Large intestine (tissue), 3 donors: ENCODE measurements around the gene COL16A1. TPM values are rescaled to one million over a fixed set of nuclear protein-coding genes. Genes with fewer than 3 reads are reported as not detected.
"Not testable (repeated sequence)": the region's sequence is repeated elsewhere in the genome, so short reads cannot be mapped to it uniquely, and the experiment has no call there.

Experiments used
- DNase-seq, 2 donors: peaks; one replicate each; pipeline versions ENCODE4 v3.0.0 to v3.0.0-alpha.2; 2013
- H3K27ac ChIP-seq: one replicate; pipeline ENCODE4 v1.5.1; 2013; ENCODE audit warnings: low read length
- H3K27me3 ChIP-seq: 2 replicates; pipeline ENCODE4 v1.6.1; 2013; ENCODE audit warnings: low read length; ENCODE audit not compliant: control insufficient read depth, insufficient read depth
- H3K36me3 ChIP-seq: 2 replicates; pipeline ENCODE4 v1.6.1; 2013; ENCODE audit warnings: low read length; ENCODE audit not compliant: control insufficient read depth, insufficient read depth
- H3K4me1 ChIP-seq: one replicate; pipeline ENCODE4 v1.6.1; 2013; ENCODE audit warnings: low read length; ENCODE audit not compliant: control insufficient read depth, insufficient read depth
- H3K4me3 ChIP-seq: one replicate; pipeline ENCODE4 v1.5.1; 2013; ENCODE audit warnings: low read length
- H3K9me3 ChIP-seq: one replicate; pipeline ENCODE4 v1.6.1; 2013; ENCODE audit warnings: mild to moderate bottlenecking, low read depth, low read length, moderate library complexity; ENCODE audit not compliant: control insufficient read depth
- WGBS: methylation state at CpG from one replicate; pipeline ENCODE4 v1.1.5; 2013; ENCODE audit warnings: low lambda C conversion rate; ENCODE audit not compliant: insufficient coverage; 5-methylcytosine and 5-hydroxymethylcytosine counted together
- polyA plus RNA-seq: library from polyadenylated mRNA; unstranded; fragments of 120-200 nt; gene quantifications from one replicate; pipeline ENCODE4 v1.2.1, GENCODE V29; 2013

Gene COL16A1
- polyA plus RNA-seq, 1 donor = 188 TPM

- H3K9me3 ChIP-seq = not testable (repeated sequence)
Observed at GRCh38 chr1:31707059-31707600, 3.3 kb upstream of the COL16A1 start.

GRCh38 chr1:31706384-31707058 is 2.7 kb upstream of the COL16A1 start:
- Histone ChIP-seq H3K36me3 (no peaks in the 10 kb centered on the region), H3K4me3 (no peak overlapping the region), H3K27me3 (peaks cover 9% of the 10 kb centered on the region), H3K4me1 (peaks cover 30% of the 10 kb centered on the region), H3K9me3 (no peaks in the 10 kb centered on the region), H3K27ac (no peak overlapping the region)
- no peak for DNase-seq
- no CpG with 5 or more reads among the region's 15 CpGs for WGBS

More at GRCh38 chr1:31707059-31707600, 3.3 kb upstream of the COL16A1 start:
- not testable (repeated sequence) for H3K27me3 ChIP-seq, H3K4me3 ChIP-seq, H3K27ac ChIP-seq, DNase-seq, H3K36me3 ChIP-seq
- WGBS = 100% methylated on average over 1 of the region's 4 CpGs
- H3K4me1 ChIP-seq = peaks cover 26% of the 10 kb centered on the region

DNA sequence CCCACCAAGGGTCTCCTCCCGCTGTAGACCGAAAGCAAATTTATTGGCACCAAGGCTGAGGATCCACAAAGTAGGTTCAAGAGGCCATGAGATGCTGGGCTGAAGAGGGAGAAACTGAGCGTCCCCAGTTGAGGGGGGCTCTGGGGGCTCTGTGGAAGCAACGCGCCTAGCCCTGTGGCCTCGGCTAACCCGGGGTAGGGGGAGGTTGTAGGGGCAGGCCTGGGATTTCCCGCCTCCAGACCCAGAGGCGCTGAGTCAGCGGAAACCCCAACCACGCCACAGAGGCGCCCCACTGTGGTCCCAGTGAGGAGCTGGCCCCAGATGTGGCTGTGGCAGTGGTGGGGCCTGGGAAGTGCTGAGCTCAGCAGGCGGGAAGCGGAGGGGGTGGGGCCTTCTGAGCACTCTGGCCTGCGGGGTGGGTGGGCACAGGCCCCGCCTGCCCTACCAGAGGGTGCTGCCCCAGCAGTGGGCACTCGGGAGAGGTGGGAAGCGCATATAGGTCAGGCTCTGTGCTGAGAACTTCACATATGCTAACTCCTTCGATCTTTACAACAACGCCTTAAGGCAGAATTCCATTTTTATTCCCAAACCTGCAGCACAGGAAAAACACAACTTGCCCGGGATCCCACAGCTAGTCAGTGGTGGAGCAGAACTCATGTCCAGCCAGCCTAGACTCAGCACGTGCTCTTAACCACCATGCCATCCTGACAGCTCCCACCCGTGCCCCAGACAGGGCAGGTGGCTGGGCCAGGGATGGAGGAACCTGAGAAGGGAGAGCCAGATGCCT is 1.5 kb upstream of the COL16A1 start:
- DNase-seq = peak; percentile 79 to 85
- peaks cover 41% of the 10 kb centered on the region for H3K4me1 ChIP-seq
- H3K4me3 ChIP-seq = peak overlapping the region; percentile 61
- WGBS = no CpG with 5 or more reads among the region's 23 CpGs
- H3K27ac ChIP-seq = peak overlapping the region; percentile 95
- H3K27me3 ChIP-seq = peaks cover 9% of the 10 kb centered on the region
- H3K9me3 ChIP-seq = no peaks in the 10 kb centered on the region
- peaks cover under 1% of the 10 kb centered on the region for H3K36me3 ChIP-seq

DNA sequence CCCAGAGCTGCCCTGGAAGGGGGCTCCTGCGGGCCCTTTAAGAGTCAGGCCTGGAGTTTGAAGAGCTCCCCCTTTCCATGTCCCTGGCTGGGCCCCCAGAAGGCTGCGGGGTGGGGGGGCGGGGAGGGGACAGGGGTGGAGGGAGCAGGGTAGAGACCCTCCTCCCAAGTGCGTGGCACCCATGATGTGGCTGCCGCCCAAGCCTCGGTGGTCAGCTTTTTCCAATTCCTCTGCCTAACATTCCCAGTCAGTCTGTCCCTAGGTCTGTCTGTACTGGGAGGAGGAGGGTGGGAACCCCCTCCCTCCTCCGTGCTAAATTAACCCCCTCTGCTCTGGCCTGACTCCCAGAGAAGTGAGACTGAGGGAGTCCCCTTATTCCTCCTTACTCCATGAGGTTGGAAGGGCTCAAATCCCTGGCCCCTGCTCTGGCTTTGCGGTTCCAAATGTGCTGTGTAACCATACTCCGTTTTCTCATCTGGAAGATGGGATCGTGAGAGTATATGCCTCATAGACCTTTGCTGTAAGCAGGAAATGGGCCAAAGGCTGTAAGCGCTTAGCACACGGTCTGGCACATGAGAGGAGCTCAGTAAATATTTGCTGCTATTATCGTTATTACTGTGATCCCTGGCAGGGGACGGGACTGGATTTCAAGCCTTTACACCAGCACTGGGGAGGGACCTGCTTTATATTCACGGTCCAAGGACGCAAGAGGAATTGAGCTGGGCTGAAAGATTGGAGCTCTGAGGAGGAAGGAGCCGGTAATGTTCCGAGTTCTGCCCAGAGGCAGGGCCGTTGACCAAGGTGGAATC is 658 bp upstream of the COL16A1 start:
- Histone ChIP-seq H3K4me3 (peak overlapping the region; percentile 61), H3K4me1 (peaks cover 49% of the 10 kb centered on the region), H3K36me3 (peaks cover 9% of the 10 kb centered on the region), H3K27ac (peak overlapping the region; percentile 95), H3K27me3 (peaks cover 9% of the 10 kb centered on the region), H3K9me3 (no peaks in the 10 kb centered on the region)
- DNase-seq = peak; percentile 55 to 81
- no CpG with 5 or more reads among the region's 19 CpGs for WGBS

GRCh38 chr1:31702836-31703404 is 897 bp downstream of the COL16A1 start:
- no peak for DNase-seq
- whole genome bisulfite sequencing = 70% methylated on average over 2 of the region's 8 CpGs
- H3K4me3 ChIP-seq = peak overlapping the region; percentile 61
- peaks cover 50% of the 10 kb centered on the region for H3K4me1 ChIP-seq
- H3K27me3 ChIP-seq = peaks cover 4% of the 10 kb centered on the region
- peaks cover 21% of the 10 kb centered on the region for H3K36me3 ChIP-seq
- H3K27ac ChIP-seq = peak overlapping the region; percentile 95
- H3K9me3 ChIP-seq = no peaks in the 10 kb centered on the region

GRCh38 chr1:31701091-31701736 is 2.6 kb downstream of the COL16A1 start:
- peak overlapping the region; percentile 95 for H3K27ac ChIP-seq
- peak overlapping the region; percentile 8 for H3K4me3 ChIP-seq
- peak; percentile 98 to 99 for DNase-seq
- peaks cover 50% of the 10 kb centered on the region for H3K4me1 ChIP-seq
- H3K9me3 ChIP-seq = no peaks in the 10 kb centered on the region
- WGBS = no CpG with 5 or more reads among the region's 10 CpGs
- peaks cover 38% of the 10 kb centered on the region for H3K36me3 ChIP-seq
- peaks cover 4% of the 10 kb centered on the region for H3K27me3 ChIP-seq

- H3K9me3 ChIP-seq = no peaks in the 10 kb centered on the region
- WGBS = no CpG with 5 or more reads among the region's 7 CpGs
- H3K27me3 ChIP-seq = peaks cover 4% of the 10 kb centered on the region
- H3K36me3 ChIP-seq = peaks cover 43% of the 10 kb centered on the region
- peak overlapping the region; percentile 95 for H3K27ac ChIP-seq
- DNase-seq = no peak
- H3K4me1 ChIP-seq = peaks cover 48% of the 10 kb centered on the region
- H3K4me3 ChIP-seq = no peak overlapping the region
Observed at GRCh38 chr1:31700468-31701090, 3.2 kb downstream of the COL16A1 start.

- Histone ChIP-seq H3K27ac (no peak overlapping the region), H3K36me3 (peaks cover 54% of the 10 kb centered on the region), H3K4me1 (peaks cover 37% of the 10 kb centered on the region)
Observed at GRCh38 chr1:31699341-31699891, 4.4 kb downstream of the COL16A1 start.

DNA sequence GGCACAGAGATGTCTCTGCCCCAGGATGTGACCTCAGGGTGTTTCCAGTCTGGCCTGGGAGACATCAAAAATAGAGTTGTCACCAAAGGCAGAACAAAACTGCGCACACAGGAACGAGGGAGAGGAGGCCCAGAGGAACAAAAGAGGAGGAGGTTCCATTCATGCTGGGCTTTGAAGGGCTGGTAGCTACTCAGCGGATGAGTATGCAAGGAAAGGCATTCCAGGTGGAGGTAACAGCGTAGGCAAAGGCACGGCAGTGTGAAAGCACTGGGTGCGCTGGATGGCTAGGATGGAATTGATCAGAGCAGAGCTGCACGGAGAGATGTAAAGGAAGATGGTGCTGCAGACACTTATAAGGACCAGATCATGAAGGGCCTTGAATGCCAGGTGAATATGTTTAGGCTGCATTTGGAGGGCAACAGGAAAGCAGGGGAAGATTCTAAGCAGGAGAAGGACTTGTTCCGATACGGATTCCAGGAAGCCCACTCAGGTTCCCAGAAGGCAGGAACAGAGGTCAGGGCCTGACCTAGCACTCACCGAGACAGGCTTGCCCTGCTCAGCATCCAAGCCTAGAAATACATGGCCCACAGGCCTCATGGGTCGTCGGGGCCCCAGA is 6.3 kb downstream of the COL16A1 start:
- Histone ChIP-seq H3K27me3 (no peaks in the 10 kb centered on the region), H3K9me3 (no peaks in the 10 kb centered on the region), H3K4me3 (no peak overlapping the region), H3K27ac (no peak overlapping the region), H3K36me3 (peaks cover 64% of the 10 kb centered on the region), H3K4me1 (peaks cover 27% of the 10 kb centered on the region)
- WGBS = no CpG with 5 or more reads among the region's 12 CpGs
- no peak for DNase-seq

More at GRCh38 chr1:31699341-31699891, 4.4 kb downstream of the COL16A1 start:
- no CpG with 5 or more reads among the region's 10 CpGs for WGBS
- DNase-seq = no peak
- H3K9me3 ChIP-seq = no peaks in the 10 kb centered on the region
- no peak overlapping the region for H3K4me3 ChIP-seq
- H3K27me3 ChIP-seq = peaks cover 4% of the 10 kb centered on the region
